DMS114 treated with DMSO at 0.1 percent for 48 hours (cell line): ENCODE results near the gene THEM4.
"Not testable (repeated sequence)": the region's sequence is repeated elsewhere in the genome, so short reads cannot be mapped to it uniquely, and the experiment has no call there.

Source experiments
- DNase-seq: peaks from one replicate; lab custom pipeline; 2025; ENCODE audit not compliant: unreplicated experiment; lab: John Stamatoyannopoulos, UW

Gene THEM4

DNA sequence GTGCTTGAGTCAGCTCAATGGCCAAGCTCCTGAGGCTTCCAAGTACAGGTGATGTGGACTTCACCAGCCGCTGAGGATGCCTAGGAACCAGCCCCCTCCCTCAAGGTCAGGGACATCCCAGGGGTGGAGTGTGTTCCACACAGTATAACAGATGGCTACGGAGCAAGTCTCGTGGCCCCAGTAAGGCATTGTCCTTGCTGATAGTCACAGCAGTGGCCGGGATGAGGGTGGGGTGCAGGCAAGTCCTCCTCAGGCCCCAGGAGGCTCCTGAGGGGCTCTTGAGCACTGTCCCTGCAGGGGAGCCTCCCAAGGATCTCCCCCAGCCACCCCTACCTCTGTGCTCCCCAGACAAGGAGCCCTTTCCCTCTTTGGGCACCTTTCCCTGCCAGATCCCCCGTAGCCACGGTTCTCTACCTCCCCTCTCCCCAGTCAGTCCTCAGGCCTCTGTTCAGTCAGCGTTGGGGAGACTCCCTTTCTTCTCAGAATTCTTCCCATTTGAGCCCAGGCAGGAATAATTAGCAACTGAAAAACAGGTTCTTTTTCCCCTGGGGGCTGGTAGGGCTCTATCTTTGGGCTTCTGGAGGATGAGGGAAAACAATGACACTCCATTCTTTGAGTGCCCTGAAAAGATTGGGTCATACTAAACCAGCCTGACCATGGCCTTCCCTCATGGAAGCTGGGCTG is 48.7 kb downstream of the THEM4 start:
- no peak for DNase-seq

- DNase-seq = no peak
These were observed 49.4 kb downstream of the THEM4 start for GRCh38 chr1:151859891-151860293.

DNA sequence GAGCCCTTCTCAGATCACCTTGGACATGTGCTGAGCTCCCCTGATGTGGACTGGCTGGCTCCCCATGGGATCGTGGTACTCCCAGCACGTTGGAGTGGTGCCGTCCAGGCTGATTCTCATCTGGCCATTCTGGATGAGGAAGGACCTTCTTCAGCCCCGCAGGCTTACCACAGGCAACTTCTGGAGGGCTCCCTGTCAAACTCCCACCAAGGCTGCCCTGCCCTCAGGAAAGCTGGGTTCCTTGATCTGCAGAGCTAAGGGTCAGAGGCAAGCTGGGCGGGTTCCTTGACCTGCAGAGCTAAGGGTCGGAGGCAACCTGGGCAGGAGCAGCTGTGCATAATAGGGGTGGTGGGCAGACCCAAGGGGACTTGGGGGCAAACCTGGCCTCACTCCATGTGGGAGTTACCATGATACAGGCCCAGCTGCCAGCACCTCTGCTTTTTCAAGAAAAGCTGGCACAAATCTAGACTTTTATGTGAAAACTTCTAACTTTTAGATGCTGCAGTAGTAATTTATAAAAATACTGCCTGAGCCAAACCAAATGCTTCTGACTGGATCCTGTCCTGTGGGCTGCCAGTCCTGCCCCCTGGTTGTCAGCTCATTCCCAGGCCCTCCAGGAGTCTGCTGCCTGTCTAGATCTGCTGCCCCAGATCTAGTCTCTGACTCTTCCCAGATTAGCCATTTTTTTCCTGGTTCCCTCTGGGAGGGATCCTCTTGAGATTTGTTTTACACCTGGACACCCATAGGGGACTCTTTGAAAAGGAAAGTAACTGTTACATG is 50.2 kb downstream of the THEM4 start:
- DNase-seq = no peak

DNA sequence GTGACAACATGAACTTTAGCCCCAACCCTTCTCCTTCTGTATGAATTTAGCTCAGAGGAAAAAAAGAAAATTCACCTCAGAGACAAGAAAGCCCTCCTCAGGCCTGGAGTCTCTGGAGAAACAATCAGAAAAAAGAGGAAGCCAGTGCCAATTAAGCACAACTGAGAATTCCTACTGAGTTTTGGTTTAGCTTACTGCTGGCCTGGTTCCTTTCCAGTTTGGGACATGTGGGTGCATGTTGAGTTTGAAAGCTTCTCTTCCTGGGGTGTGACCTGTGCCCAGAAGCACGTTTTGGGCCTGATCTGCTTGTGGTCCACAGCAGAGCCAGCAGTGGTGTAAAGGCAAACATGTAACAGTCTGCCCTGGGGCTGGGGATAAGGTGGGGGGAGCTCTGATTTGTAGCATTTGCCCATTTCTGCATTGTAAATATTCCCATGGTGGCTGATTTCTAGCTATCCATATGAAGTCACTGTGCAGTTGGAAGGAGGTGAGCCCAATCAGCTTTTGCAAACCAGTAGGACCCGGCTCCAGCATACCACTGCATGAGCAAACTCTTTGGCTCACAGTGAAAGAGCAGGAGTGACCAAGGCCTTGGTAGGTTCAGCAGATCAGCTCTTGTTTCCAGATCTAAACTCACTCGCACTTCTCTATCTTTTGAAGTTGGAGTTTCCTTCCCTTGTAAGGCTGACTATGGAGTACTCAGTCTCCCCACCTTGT is 51.1 kb downstream of the THEM4 start:
- no peak for DNase-seq

DNA sequence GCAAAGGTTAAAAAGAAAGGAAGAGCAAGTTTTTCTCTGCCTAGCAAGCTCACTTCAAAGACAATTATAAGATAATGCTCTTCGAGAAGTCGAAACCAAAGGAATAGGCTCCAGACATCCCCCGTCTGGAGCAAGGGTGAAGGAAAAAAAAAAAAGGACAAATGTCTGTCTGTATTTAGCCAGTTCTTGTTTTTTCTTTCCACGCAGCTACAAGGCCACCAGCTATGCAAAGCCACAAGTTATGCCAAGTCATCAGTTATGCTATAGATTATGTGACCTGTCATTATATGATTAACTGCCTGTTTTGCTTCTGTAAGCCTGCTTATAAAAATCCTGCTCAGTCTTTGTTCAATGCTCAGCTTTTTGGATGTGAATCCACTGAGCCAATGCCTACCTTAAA is 53.4 kb downstream of the THEM4 start:
- DNase-seq = no peak

DNA sequence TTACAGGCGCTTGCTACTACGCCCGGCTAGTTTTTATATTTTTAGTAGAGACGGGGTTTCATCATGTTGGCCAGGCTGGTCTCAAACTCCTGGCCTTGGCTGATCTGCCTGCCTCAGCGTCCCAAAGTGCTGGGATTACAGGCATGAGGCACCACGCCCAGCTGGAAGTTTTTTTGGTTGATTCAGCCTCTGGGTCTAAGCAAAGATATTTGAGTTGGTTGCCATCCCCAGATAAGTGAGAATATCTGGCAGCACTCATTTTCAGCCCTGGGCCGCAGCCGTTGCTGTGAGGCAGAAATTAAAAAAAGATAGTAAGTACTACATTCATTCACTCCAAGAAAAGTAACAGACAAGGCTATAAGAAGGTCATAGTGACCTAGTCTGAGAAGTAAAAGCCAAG is 53.8 kb downstream of the THEM4 start:
- DNase-seq = not testable (repeated sequence)

DNA sequence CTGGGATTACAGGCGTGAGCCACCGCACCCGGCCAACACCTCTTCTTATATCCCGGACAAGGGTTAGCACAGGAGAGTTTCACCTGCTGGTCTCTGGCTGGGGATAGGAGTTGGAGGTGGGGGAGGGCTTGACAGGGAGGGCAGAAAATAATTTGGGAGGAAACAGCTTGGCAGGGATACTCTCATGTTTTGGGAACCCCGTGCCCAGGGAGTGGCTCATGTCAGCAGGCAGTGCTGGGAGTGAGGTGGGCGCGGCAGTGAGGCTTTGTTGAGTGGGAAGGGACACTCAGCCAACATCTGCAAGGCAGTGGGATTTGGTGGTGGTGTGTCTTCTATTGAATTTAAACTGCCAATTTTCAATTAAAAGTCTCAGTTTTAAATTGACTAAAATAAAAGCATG is 54.7 kb downstream of the THEM4 start:
- no peak for DNase-seq

DNA sequence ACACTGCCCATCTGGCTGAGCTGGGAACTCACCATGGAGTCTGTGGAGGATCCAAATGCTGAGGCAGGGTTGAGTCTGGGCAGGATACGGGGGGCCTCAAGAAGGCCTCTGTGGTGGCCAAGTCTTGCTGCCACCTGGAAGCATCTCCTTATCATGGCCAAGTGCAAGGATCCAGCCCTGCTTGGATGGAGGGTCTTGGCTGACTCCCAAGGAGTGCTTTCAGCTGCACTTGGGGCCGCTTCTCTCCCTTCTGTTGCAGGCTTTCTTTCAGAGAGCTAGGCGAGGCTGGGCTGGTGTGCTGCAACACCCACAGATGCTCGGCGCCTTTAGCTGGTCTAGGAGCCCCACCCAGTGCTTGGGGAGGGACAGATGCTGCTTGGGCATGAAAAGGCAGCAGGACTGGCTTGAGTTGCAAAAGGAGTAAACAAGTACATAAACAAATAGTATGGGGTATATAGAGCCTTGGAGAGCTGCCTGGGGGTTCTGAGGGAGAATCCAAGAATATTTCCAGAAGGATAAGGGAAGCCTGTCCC is 55.8 kb downstream of the THEM4 start, which contains the start of gene THEM5:
Gene THEM5 (minus strand): TSS at position 302 of the 533 bp plus-strand sequence. CDS start 147 bp downstream, at position 155.
- no peak for DNase-seq

- DNase-seq = no peak
These were observed 56.6 kb downstream of the THEM4 start for GRCh38 chr1:151852733-151853132.

- DNase-seq = no peak
These were observed 57.4 kb downstream of the THEM4 start for GRCh38 chr1:151851886-151852285.

- no peak for DNase-seq
These were observed 59.4 kb downstream of the THEM4 start for GRCh38 chr1:151849871-151850270.

DNA sequence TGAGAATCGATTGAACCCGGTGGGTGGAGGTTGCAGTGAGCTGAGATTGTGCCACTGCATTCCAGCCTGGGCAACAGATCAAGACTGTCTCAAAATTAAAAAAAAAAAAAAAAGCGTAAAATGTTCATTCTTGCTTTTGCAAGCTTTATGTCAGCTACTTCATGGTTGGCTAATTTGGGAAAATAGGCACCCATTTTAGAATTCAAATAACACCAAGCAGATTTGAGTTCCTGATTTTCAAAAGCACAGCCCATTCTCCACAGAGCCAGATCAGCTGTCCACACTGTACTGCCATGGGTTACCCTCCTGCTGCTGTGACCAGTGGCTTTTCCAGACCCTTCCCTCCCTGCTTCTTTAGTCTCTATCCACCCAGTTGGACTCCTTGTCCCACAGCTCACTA is 60.2 kb downstream of the THEM4 start:
- DNase-seq = no peak

DNA sequence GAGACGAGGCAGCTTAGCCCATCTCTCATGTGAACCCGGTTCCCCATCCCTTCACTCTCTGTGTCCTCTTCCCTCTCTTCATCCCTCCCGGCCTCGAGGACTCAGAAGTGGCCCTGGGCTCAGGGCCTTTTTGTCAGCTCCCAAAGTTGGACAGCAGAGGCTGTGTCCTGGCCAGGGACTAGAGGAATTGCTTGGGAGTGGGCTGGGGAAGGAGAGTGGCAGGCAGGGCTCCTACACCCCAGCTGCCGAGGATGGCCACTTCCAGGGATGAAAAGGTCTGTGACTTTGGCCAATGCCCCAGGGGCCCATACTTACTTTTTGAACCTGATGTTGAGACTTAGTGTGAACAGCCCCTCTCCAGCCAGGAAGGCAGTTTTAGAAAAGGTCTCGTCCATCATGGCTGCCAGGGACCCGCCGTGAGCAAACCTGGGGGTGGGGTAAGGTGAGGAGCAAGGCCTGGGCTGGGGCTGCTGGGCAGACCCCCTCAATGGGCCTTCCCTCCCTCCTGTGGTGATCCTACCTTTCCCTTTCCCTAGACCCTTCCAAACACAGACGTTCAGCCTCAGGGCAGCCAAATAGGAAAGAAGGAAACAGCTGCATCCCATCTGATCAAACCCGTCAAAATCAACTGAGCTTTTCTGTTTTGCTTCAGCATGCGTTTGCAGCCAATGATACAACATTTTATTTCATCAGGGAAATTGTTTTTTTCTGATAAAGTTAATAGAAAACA is 61.3 kb downstream of the THEM4 start:
- no peak for DNase-seq

GRCh38 chr1:151846686-151847237 is 62.5 kb downstream of the THEM4 start:
- DNase-seq = no peak

GRCh38 chr1:151846062-151846568 is 63.2 kb downstream of the THEM4 start:
- no peak for DNase-seq

- DNase-seq = no peak
These were observed 65.9 kb downstream of the THEM4 start for GRCh38 chr1:151843398-151843797.

DNA sequence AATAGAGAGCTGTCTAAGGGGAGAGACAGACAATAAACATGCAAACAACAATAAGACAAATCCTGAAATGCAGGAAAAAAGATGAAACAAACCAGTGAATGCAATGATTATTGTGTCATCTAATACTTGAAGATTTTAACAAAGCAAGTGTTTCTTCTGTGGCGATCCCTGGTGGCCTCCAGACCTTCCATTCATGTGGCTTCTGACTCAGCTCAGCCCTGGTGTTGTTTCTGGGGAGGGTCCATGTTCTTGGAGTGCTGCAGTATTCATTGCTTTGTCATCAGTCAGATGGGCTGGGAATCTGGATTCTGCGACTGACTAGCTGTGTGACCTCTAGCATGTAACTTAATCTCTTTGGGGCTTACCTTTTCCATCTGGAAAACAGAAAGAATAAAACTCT is 68.2 kb downstream of the THEM4 start:
- no peak for DNase-seq

DNA sequence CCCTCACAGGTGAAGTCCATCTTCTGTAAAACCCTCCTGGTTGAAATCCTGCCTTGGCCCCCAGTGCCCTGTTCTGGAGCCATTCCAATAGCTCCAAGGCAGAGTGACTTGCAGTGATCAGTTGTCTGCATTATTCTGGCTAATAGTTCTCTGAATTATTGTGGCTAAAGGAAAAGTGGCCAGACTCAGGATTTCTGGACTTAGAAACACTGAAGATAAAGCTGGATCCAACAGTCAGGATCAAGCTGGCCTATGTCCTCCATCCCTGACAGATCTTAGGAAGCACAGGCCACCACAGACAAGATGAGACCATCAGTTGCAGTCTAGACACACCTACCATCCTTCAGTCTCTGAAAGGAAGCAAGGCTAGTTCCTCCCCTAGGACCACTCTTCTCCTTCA is 68.9 kb downstream of the THEM4 start:
- no peak for DNase-seq

DNA sequence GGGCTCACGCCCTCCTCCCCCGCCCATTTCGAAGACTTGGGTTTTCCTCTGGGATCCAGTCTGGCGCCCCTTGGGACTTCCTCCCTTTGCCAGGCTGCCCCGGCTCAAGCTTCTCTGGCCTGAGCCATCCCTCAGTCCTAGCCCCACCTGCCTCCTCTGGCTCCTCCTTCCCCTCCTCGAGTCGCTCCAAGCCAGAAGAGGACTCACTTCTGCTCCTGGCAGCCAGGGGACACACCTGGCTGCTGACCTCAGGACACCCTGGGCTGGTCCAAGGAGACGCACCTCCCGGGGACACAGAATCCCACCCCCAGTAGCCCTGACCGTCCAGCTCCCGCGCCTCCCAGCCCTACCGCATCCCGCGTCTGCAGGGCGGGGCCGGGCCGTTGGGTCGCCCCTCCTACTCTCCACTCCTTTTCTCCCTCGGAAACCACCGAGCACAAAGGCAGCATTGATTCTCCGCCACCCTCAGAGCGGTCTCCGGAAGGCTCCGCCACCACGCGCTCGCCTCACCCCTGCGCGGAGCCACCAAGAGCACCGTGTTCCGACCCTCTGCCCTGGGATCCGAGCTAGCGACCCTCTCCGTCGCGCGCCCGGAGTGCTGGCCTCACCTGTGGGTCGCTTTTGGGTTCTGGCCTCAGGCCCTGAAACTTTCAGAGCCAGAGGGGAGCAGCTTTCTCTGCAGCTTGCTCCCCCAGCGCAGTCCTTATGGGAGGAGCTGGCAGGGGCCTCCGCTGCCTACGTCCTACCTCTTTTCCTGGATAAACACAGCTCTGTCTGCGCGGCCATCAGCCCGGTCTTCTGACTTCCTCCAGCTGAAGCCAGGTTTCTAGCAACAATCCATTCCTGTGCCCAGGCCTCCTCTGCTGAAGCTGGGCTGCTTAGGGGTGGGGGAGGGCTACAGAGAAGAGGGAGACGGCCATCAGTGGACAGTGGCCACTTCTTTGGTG is 69.6 kb downstream of the THEM4 start, which contains the start of gene C2CD4D:
Gene C2CD4D (minus strand): TSS at position 364 of the 947 bp plus-strand sequence. CDS start 831 bp downstream, outside the sequence.
- DNase-seq = no peak
